ENCODE results near the gene PARP8.

Gene PARP8

GRCh38 chr5:50724262-50724661 lies 57.8 kb downstream of the PARP8 start:
- DNase-seq (ENCODE audit: low read depth in 1 of 2, low spot score in 1 of 2): no peak

DNA sequence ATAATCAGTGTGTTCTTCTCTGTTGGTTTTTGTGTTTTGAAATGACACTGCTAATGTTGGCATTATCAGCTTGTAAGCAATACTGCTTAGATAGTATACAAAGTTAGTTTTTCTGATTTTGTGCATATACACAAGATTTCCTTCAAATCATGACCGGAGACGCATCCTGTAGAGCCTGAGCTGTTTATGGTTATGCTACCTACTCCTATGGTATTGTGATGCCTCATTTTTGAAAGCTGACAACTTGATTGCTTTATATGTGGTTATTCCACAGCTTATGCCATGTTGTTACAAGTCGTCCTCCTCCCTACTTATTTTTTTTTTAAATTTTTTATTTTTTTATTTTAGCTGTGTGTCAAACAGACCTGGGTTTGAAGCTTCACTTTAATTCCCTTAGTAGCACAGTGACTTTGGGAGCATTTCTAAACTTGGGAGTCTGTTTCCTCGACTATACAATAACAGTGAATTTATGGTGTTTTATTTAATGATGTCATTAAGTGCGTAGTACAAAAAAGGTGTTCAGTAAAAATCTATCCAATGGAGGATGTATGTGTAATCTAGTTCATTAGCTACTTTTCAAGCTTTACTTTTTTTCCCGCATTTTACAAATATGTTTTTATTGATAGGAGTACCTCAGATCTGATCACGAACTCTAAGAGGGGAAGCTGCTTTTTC lies 59.5 kb downstream of the PARP8 start:
- no peak for DNase-seq (ENCODE audit: low read depth in 1 of 2, low spot score in 1 of 2)

DNA sequence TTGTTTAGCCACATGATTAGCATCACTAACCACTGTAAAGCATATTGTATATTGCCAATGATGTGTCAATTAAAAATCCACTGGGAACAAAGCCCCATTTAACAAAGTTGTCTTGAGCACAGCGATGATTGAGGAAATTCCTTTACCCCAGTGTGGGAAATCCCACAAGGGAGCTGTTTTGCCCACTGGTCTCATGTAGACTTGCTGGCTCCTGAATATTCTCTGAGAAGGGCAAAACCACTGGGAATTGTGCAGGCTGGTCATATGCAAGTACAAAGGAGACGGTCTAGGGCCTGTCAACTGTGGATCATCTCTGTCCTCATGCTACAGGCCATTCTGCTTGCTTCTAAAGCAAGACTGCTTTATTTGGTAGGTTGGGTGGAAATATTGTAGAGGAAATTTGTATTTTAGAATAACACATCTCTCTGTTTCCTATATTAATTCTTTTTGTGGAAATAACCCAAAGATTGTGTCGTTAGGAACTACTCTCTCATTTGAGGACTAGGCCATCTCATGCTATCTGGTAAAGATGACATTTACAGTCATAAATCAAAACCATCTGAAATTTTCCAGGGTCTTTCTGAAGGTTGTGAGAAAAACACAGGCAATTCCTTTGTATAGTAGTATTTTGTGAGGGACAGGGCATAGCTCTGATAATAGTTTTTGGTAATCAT lies 60.2 kb downstream of the PARP8 start:
- DNase-seq (ENCODE audit: low read depth in 1 of 2, low spot score in 1 of 2): no peak

GRCh38 chr5:50727149-50727496 lies 60.7 kb downstream of the PARP8 start:
- DNase-seq (ENCODE audit: low read depth in 1 of 2, low spot score in 1 of 2): no peak

DNA sequence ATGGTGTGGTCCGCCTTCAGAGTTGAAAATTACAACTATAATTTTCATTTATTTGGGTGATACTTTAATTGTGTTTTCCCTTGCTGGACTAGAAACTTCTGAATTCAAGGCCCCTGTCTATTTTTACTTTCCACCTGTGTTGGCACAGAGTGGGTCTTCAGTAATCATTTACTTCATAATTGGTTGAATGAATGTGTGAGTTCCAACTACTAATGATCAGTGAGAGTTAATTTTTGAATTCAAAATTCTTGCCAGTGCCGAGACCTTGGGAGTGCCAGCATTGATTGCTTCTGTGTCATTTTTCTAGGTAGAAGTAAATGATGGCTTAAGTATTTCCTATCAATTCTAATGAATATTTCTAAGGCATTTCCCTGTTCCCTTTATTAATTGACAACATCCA lies 61.4 kb downstream of the PARP8 start:
- no peak for DNase-seq (ENCODE audit: low read depth in 1 of 2, low spot score in 1 of 2)

DNA sequence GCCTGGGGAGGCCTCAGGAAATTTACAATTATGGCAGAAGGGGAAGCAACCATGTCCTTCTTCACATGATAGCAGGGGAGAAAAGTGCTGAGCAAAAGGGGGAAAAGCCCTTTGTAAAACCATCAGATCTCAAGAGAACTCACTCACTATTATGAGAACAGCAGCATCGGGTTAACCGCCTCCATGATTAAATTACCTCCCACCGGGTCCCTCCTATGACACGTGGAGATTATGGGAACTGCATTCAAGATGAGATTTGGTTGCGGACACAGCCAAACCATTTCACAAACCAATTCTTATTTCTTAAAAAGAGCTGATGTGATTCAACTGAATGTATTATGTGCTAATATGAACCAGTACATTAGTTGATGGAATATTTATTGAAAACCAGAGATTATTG lies 63.9 kb downstream of the PARP8 start:
- no peak for DNase-seq (ENCODE audit: low read depth in 1 of 2, low spot score in 1 of 2)

- DNase-seq (ENCODE audit: low read depth in 1 of 2, low spot score in 1 of 2): no peak
Measured at GRCh38 chr5:50730841-50731240, 64.4 kb downstream of the PARP8 start.

DNA sequence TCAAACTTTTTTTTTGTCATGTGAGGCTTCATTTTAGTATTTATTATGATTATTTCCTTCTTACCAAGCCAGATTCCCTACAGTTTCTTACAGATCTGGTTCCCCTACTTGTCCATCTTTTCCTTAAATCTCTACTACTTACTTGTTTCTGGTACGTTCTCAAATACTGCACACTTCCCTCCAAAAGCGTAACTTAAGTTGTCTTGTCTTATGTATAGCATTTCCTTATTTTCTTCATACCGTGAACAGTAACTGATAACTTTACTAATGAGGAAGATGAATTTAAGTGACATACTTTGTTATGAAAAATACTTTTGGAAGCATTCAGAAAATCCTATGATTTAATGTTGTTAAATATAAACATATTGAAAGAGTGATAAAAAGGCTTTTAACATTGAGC lies 67.3 kb downstream of the PARP8 start:
- DNase-seq (ENCODE audit: low read depth in 1 of 2, low spot score in 1 of 2): no peak

- DNase-seq (ENCODE audit: low read depth in 1 of 2, low spot score in 1 of 2): no peak
Measured at GRCh38 chr5:50738864-50739263, 72.4 kb downstream of the PARP8 start.

DNA sequence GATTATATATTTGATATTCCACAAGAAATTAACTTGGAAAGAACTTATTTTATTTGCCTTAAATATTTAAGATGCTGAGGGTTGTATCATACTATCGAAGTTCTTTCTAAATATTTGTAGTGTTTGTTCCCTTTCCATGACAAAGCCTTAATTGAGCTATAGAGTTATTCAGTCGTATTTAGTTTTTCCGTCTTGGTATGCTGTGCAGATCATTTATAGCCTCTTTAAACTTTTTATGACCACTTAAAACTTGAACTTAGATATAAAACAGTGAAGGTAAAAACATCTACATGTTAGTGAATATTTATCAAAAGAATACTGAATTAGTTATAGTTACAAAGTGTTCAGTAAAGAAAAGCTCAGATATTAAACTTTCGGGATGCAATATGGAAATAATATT lies 74.4 kb downstream of the PARP8 start:
- DNase-seq (ENCODE audit: low read depth in 1 of 2, low spot score in 1 of 2): no peak

DNA sequence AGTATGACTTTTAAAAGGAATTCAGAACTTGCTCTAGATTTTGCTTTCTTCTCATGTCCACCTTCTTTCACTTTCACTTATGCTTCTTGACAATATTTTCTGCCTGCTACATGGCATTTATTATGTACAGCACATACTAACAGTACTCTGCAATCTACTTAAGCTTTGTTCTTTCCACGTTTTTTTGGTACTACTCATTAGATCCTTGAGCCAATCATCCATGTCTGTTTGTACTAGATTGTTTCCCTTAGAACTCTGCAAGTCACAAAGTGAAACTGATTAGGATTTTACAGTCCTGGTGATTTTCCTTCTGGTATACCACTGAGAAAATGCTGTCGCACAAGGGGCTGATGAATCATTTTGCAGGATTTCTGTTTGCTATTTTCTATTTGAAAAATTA lies 78.3 kb downstream of the PARP8 start:
- no peak for DNase-seq (ENCODE audit: low read depth in 1 of 2, low spot score in 1 of 2)

- no peak for DNase-seq (ENCODE audit: low read depth in 1 of 2, low spot score in 1 of 2)
Measured at GRCh38 chr5:50745221-50745910, 78.9 kb downstream of the PARP8 start.

DNA sequence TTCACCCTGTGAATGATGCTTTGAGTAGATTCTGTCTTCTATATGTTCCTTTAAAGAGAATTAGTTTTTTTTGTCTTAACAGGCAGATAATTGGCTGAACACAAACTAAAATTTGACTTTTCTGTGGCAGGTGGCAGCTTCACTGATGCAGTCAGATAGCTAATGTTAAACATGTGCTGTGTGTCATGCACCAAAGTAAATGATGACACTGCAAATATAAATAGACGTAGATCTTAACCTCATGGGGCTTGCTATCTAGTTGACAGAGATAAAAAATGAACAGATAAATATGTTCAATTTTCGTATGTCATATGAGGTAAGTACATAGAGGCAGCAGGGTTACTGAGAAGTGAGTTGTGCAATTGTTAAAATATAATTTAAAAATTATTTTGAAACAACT lies 82.7 kb downstream of the PARP8 start:
- DNase-seq (ENCODE audit: low read depth in 1 of 2, low spot score in 1 of 2): no peak

GRCh38 chr5:50749873-50750272 lies 83.4 kb downstream of the PARP8 start:
- no peak for DNase-seq (ENCODE audit: low read depth in 1 of 2, low spot score in 1 of 2)

DNA sequence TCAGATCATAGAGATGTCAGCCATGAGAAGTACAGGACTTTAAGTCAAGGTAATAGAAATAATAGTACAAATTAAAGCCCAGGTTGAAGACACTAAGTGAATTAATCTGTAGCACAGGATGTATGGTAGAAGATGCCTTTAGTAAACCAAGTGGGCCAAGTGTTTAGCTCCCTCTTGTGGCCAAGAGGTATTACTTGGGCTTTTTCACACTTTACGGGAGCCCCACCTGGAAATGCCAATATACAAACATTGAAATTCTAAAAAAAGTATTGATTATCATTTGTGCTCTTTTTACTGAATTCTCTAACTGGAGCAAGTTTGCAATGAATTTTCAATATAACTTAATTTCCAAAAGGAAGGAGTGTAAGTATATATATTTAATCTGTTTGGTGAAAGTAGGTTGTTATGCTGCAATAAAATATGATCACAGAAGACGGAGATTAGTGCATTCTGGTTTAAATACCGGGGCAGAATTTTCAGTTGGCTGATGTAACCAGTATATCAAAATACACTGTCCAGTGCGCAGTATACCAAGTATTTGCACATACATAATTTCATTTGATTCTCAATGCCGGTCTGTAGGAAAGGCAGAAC lies 84.7 kb downstream of the PARP8 start:
- peak in 1 of 2 donors; percentile 11 for DNase-seq (ENCODE audit: low read depth in 1 of 2, low spot score in 1 of 2)

- no peak for DNase-seq (ENCODE audit: low read depth in 1 of 2, low spot score in 1 of 2)
Measured at GRCh38 chr5:50752800-50753199, 86.4 kb downstream of the PARP8 start.

DNA sequence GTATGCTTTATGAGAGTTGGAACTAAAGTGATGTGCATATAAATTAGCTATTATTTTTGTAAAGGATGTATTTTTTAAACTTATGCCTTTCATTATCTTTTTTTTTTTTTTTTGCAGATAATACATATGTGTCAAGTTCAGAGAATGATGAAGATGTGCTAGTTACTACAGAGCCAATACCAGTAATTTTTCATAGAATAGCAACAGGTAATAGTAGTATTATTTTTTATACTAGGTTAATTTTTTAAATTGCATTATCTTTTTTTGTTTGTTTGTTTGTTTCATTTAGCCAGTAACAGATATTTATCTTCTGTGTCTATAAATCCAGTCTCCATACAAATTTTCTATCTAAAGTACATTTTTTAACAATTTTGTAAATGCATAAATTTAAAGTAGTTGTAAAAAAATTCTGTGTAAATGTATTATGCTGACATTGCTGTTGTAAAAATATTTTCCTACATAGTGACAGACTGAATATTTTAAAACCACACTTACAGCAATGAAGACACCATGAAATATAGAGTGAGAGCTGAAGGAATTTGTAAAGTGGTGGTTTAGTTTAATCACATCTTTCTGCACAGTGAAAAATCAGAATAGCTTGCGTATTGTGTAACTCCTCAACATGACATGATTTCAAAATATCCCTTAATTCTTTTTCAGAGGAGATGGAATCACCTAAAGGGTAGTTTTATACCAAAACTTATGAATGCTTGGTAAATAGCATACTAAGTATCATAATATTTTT lies 93.3 kb downstream of the PARP8 start:
- no peak for DNase-seq (ENCODE audit: low read depth in 1 of 2, low spot score in 1 of 2)

GRCh38 chr5:50763351-50763750 lies 96.9 kb downstream of the PARP8 start:
- no peak for DNase-seq (ENCODE audit: low read depth in 1 of 2, low spot score in 1 of 2)

- DNase-seq (ENCODE audit: low read depth in 1 of 2, low spot score in 1 of 2): no peak
Measured at GRCh38 chr5:50763846-50764245, 97.4 kb downstream of the PARP8 start.

- no peak for DNase-seq (ENCODE audit: low read depth in 1 of 2, low spot score in 1 of 2)
Measured at GRCh38 chr5:50766042-50766441, 99.6 kb downstream of the PARP8 start.

DNA sequence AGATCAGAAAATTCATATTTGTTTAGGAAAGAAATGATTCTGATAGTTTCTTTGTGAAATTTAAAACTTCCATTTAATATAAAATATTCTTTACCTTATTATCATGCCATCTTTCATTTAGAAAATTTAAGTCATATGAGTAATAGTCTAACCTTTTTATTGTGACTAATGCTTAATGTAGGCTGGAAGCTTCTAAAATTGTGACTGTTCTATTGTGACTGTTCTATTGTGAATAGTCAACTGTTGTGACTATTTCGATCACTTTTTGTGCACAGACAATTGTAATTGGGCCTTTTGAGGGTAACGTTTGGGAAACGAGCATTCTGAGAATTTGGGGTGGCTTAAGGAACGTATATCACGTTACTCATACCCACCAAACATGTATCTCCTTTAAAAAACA lies 100.0 kb downstream of the PARP8 start:
- no peak for DNase-seq (ENCODE audit: low read depth in 1 of 2, low spot score in 1 of 2)

GRCh38 chr5:50766967-50767366 lies 100.5 kb downstream of the PARP8 start:
- no peak for DNase-seq (ENCODE audit: low read depth in 1 of 2, low spot score in 1 of 2)

All from activated T-helper 1 cell treated with anti-CD3 and anti-CD28 coated beads, Interleukin-2, amount 50 U/mL, for 16 hours (primary cell).